ENCODE results near the gene AHRR.
"Not testable (repeated sequence)": the region's sequence is repeated elsewhere in the genome, so short reads cannot be mapped to it uniquely, and the experiment has no call there.

The AHRR gene

DNA sequence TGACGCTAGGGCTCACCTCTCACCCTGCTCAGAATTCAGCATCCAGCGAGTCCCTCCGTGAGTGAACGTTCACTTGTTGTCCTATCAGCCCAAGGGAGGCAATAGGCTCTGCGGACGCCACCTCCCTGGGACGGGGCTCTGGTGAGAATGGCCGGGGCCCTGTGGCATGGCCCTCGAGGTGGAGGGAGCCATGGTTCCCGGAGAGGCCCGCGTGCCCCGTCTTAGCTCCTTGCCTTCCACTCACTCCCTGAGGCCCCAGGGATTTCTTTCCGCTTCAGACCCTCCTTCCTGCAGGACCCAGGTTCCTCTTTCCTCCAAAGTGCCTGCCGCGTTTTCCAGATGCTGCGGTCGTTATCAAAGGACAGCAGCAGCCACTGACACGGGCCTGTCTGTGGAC, 142.9 kb downstream of the AHRR start:
- no peak for DNase-seq

DNA sequence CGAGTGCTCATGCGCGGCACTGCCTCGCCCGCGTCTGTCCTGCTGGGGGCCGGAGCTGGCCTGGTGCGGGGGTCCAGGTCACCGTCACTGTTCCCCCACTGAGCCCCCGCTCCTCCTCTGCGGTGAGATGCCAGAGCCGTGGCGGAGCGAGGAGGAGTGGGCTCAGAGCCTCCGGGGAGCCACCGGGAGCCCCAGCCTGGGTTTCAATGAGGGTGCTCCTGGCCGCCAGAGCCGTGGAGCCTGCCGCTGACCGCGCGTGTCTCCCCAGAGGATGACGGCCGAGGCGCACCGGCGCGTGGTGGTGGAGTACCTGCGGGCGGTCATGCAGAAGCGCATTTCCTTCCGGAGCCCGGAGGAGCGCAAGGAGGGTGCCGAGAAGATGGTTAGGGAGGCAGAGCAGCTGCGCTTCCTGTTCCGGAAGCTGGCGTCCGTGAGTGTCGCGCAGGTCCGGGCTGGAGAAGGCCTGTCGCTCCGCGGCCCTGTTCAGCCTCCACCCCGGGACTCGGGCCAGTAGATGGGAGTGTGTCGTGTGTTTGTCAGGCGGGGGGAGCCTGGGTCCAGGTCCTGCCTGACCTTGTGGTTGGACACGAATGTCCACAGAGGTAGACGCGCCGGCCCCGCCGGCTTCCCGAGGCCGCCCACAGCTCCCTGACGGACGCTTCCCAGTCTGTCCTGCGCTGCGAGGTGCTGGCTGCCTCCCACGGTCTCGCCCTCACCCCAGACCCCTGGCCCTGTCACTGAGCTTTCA, 143.5 kb downstream of the AHRR start:
- no peak for DNase-seq

DNA sequence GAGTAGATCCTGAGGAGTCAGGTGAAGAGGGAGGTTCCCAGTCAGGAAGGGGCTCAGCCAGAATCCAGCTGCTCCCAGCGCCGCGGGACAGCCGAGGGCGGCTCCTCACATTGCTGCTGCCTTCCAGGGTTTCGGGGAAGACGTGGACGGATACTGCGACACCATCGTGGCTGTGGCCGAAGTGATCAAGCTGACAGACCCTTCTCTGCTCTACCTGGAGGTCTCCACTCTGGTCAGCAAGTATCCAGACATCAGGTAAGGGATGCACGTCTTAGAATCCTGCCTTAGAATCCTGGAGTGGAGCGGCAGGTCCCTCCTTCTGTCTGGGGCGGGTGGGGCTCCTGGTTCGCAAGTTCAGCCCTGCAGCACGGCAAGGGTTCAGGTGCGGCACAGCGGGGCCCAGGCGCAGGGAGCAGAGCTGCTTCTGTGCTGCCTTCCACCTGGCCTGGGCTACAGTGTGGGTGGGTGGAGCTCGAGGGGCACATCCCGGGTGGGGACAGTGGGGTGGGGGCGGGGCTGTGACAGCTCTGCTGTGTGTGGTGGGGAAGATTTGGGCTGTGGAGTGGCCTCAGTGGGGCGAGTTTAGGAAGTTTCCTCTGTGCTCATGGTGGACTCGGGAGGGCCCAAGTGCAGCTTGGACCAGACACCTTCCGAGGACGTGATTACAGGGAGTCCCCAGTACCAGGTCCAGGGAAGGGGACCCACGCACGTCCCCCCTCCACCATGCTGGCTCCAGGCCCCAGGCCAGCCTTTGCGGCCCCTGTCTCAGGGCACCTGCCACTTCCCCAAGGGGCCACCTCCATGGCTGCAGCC, 144.3 kb downstream of the AHRR start:
- no peak for DNase-seq

GRCh38 chr5:466661-467310, 145.3 kb downstream of the AHRR start:
- no peak for DNase-seq

- no peak for DNase-seq
These were observed 146.9 kb downstream of the AHRR start for GRCh38 chr5:468401-468800.

DNA sequence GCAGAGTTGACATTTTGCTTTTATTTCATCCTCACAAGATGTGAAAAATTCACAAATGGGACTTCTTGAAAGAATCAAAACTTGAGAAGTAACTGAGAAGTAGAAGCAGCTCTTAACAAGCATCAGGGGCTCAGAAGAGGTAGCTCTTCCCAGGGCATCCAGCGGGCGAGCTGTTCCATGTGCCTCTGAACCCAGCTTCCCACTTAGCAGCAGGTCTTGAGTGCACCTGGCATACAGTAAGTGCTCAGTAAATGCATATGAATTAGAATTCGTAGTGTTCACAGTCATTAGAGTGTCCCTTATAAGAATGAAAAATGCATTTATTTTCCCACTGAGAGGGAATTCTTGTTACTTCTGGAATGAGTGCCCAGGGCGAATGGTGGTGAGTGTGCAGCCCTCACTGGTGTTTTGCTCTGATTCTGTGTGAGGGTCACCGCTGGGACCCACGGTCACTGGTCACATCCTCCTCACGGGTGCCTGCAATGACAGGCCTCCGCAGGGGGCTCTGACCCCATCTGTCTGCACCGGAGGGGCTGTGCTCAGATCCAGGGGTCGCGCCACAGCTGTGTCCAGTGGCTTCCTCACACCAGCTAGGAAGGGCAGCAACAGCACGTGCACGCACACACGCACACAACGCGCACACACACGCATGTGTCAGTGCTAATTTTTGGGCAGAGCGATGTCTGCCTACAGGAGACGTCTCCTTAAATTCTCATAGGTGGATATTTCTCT, 148.4 kb downstream of the AHRR start:
- DNase-seq: no peak

DNA sequence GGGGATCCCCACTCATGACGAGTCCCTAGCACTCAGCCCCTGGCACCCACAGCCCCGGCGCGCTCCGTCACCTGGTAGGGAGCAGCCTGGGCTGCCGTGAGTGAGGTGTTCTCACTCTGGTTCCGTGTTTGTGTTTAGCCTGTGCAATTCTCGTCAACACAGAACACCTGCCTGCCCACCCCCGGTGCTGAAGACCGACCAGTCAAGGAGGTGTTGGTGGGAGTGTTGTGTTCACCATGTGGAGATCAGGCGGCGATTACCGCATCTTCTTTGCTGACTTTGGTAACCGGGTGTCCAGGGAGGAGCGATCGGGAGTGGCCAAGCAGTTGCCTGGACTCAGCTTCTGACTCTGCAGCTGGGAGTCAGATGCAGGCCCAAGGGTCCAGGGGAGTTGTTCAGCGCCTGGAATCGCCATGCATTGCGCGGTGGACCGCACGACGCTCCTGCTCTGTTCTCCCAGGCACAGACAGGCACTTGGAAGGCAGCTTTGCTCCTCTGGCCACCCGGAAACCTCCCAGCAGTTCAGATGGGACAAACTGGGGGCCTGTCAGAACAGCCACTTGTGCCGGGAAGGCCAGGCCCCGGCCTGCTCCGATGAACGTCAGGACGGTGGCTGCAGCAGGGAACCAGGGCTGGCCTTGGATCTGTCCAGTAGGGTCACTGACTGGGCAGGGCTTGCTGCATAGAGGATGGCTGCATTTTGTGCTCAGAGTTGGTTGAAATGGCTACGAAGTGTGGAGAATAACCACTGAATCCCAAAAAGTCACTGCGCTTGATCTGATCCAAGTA, 149.6 kb downstream of the AHRR start:
- DNase-seq: no peak

GRCh38 chr5:471750-472058, 150.2 kb downstream of the AHRR start:
- DNase-seq: no peak

DNA sequence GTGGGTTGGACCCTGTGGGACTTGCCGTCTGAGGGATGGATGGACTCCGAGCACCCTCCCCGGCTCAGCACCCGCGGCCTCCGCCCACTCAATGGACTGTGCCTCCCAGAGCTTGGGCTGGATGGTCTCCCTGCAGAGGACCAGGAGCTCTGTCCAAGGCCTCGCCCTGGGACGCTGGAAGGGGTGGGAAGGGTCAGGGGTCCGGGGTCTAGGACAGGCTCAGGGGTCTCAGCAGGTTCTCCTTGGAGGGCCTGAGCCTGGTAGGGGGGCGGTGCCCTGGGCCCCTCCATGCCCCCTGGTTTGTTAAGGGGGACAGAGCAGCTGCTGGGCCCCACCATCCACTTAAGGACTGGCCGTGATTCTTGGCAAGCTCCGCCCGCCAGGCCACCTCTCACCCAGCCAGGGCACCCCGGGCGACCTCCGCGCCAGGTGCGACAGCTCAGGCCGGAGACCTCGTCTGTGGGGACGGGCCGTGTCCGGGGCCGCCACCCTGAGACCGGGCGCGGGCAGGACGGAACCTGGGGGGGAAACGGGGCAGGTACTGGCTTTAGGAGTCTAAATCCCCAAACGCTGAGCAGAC, 150.7 kb downstream of the AHRR start:
- DNase-seq: peak; percentile 27

GRCh38 chr5:472656-473550, 151.4 kb downstream of the AHRR start:
- peak; percentile 89 for DNase-seq

DNA sequence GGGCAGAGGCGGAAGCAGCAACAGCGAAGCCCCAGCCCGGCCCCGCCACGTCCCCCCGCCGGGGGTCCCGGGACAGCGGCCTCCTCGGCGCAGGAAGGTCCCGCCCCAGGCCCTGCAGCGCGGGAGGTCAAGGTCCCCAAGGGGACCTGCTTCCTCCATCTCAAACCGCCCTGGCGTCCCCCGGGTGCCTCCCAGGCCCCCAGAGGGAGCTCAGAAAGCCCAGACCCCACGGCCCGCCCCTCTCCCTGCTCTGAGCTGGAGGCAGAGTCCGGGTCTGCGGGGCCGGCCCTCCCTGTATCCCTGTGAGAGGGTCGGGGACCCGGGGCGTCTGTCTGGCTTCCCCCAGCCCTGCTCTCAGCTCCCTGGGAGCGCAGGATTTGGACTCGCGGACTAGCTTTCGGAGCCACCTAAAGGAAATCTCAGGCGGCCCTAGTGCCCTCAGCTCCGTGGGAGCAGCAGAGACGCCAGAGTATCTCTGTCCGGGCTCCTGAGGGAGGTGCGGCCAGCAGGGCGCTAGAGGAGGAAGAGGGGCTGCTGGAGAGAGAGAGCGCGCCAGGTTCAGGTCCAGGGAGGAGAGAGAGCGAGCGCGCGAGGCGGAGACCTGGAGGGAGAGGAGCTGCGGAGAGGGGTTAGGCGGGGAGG, 152.2 kb downstream of the AHRR start:
- peak; percentile 22 for DNase-seq

DNA sequence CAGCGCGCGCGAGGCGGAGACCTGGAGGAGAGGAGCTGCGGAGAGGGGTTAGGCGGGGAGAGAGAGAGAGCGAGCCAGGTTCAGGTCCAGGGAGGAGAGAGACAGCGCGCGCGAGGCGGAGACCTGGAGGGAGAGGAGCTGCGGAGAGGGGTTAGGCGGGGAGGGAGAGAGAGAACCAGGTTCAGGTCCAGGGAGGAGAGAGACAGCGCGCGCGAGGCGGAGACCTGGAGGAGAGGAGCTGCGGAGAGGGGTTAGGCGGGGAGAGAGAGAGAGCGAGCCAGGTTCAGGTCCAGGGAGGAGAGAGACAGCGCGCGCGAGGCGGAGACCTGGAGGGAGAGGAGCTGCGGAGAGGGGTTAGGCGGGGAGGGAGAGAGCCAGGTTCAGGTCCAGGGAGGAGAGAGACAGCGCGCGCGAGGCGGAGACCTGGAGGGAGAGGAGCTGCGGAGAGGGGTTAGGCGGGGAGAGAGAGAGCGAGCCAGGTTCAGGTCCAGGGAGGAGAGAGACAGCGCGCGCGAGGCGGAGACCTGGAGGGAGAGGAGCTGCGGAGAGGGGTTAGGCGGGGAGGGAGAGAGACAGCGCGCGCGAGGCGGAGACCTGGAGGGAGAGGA, 152.8 kb downstream of the AHRR start:
- DNase-seq: not testable (repeated sequence)

DNA sequence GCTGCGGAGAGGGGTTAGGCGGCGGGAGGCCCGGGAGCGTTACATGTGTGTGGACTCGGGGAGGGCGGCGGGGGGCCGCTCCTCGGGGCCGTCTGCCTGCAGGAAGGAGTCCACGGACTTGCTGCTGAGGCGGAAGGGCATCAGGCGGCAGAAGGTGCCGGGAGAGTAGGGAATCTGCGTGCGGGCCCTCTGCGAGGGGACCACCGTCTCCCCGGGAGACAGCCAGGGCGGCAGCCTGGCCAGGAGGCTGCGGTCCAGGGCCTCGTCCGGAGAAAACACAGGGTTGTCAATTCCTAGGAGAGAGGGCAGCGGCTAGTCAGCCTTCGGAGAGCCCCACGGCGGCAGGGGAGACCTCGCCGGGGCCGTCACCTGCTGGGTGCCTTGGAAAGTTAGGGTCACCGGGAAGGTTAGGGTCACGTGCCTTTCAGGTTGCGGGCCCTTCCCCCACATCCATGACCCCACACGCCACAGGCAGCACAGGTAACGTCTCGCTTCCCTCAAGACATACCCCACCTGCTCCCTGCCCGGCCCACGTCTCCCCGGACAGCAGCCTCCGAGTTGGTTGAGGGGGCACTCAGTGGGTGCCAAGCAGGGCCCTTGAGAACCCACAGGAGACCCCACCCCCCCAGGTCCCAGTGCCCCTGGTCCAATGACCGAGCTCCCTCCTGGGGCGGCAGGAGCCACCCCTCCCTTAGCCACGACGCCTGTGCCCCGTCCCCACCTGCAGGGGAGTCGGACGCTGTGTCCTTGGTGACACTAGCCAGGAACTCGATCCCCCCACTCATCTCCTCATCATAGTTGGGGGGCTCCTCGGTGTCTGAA, 153.5 kb downstream of the AHRR start:
- DNase-seq: no peak

DNA sequence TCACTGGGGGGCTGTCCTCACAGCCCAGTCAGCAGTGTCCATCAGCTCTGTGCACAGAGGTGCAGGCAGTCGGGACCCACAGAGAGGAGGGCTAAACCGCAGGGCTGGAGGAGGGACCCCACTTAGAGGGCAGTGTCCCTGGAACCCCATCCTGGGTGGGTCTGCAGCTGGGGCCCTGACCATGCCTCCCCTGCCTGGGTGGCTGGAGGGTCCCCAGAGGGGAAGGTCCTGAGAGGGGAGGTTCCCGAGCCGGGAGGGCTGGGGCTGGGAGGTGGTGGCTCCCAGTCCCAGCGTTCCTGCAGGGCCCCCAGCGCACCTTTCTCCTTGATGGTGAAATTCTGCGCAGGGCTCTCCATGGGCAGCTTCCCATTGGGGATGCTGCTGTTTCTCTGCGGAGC, 154.2 kb downstream of the AHRR start:
- DNase-seq: no peak

DNA sequence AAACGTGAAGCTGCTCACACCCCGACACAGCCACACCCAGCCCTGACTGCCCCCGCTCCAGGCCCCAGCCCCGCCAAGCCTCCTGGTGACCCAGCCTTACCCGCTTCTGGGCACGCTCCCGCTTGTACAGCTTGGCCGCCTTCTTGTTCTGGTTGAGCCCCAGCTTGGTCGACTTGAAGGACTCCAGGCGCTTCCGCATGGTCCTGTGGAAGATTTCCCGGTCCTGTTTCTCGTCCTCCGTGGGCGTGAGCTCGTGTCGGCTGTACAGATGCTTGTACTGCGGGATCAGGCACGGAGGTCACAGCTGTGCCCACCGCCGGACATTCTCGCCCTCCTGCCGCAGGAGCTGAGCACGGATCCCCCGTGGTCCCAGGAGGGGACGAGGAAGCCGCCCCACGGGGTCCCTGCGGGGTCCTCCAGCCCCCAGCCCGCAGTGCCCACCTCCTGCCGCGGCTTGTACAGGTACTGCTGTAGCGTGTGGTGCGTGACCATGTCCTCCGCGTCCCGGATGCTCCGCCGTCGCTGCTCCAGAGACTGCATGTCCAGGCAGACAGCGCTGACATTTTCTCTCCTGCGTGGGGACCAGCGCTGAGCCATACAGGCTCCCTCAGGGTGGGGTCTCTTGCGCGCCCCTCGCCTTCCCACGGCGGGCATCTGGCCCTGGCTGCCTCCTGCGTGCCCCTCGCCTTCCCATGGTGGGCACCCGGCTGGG, 154.7 kb downstream of the AHRR start:
- no peak for DNase-seq

GRCh38 chr5:476814-477175, 155.3 kb downstream of the AHRR start:
- no peak for DNase-seq

- no peak for DNase-seq
These were observed 155.7 kb downstream of the AHRR start for GRCh38 chr5:477247-477646.

DNA sequence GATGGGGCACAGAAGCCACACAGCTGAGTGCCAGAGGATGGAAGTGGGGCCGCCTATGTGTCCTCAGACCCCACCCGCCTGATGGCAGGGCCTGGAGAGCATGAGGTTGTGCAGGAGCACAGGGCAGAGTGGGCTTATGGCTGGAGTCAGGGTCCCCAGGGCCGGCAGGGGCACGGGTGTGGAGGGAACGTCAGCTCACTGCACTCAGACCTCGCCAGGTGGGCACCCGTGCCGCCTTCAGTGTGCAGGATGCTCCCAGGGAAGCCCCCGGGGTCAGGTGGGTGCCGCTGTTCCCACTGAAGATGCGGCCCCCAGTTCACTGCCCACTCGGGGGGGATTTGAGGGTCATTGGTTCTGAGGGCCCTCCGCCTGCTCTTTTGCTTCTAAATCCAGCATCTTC, 156.4 kb downstream of the AHRR start:
- no peak for DNase-seq
